ENCODE results near the gene PXK. TPM values are rescaled to one million over a fixed set of nuclear protein-coding genes. Genes with fewer than 3 reads are reported as not detected.

PXK gene
- total and polyA plus RNA-seq, 2 donors (not counting 1 experiment from before 2014, with no cell fraction given): 54.6 to 65.2 TPM

- Histone ChIP-seq H3K27ac (ENCODE audit: insufficient read depth, low read length) (no peak overlapping the region), H3K4me2 (ENCODE audit: extremely low read depth, insufficient read depth, low read length) (no peak overlapping the region), H3K9ac (ENCODE audit: insufficient read depth, low read length) (no peak overlapping the region), H3K9me3 (ENCODE audit: control insufficient read depth, insufficient read depth, low read depth, low read length) (no peaks in the 10 kb centered on the region), H3K79me2 (ENCODE audit: control insufficient read depth, insufficient read depth, low read length) (no peaks in the 10 kb centered on the region), H3K4me1 (ENCODE audit: control insufficient read depth, extremely low read depth, insufficient read depth, low read length) (peaks cover 3% of the 10 kb centered on the region), H3K4me3 (replicated peaks in 1 of 4; ENCODE audit: control extremely low read depth in 1 of 4, insufficient read depth in 1 of 4, low read depth in 3 of 4, low read length in 4 of 4) (no peak overlapping the region), H4K20me1 (ENCODE audit: control insufficient read depth, extremely low read depth, insufficient read depth, low read length) (no peaks in the 10 kb centered on the region), H3K36me3 (ENCODE audit: control insufficient read depth, insufficient read depth, low read length) (peaks cover 2% of the 10 kb centered on the region), H2AFZ (ENCODE audit: low read length) (no peak overlapping the region), H3K27me3 (ENCODE audit: control insufficient read depth, insufficient read depth, low read length) (no peaks in the 10 kb centered on the region)
- no peak for DNase-seq (ENCODE audit: low read depth in 2 of 2)
- TF ChIP-seq CTCF (conservative IDR thresholded peaks at IDR 0.05 in 1 of 2, IDR thresholded peaks at IDR 0.05 in 1 of 2; ENCODE audit: low read depth in 1 of 2, low read length in 2 of 2) (no peak), EZH2 (IDR thresholded peaks at IDR 0.05; ENCODE audit: low read length, missing control alignments) (no peak)
Measured at GRCh38 chr3:58408906-58409305, 76.2 kb downstream of the PXK start.

- Histone ChIP-seq H3K79me2 (ENCODE audit: control insufficient read depth, insufficient read depth, low read length) (no peaks in the 10 kb centered on the region), H3K4me3 (replicated peaks in 1 of 4; ENCODE audit: control extremely low read depth in 1 of 4, insufficient read depth in 1 of 4, low read depth in 3 of 4, low read length in 4 of 4) (no peak overlapping the region)
Measured at GRCh38 chr3:58409663-58410062, 77.0 kb downstream of the PXK start.

GRCh38 chr3:58411036-58411435 lies 78.3 kb downstream of the PXK start:
- Histone ChIP-seq H3K79me2 (ENCODE audit: control insufficient read depth, insufficient read depth, low read length) (no peaks in the 10 kb centered on the region), H3K4me3 (replicated peaks in 1 of 4; ENCODE audit: control extremely low read depth in 1 of 4, insufficient read depth in 1 of 4, low read depth in 3 of 4, low read length in 4 of 4) (no peak overlapping the region), H3K27me3 (ENCODE audit: control insufficient read depth, insufficient read depth, low read length) (no peaks in the 10 kb centered on the region), H3K9ac (ENCODE audit: insufficient read depth, low read length) (no peak overlapping the region), H3K27ac (ENCODE audit: insufficient read depth, low read length) (no peak overlapping the region), H3K9me3 (ENCODE audit: control insufficient read depth, insufficient read depth, low read depth, low read length) (no peaks in the 10 kb centered on the region), H4K20me1 (ENCODE audit: control insufficient read depth, extremely low read depth, insufficient read depth, low read length) (no peaks in the 10 kb centered on the region), H3K4me1 (ENCODE audit: control insufficient read depth, extremely low read depth, insufficient read depth, low read length) (no peaks in the 10 kb centered on the region), H2AFZ (ENCODE audit: low read length) (no peak overlapping the region), H3K36me3 (ENCODE audit: control insufficient read depth, insufficient read depth, low read length) (peaks cover 2% of the 10 kb centered on the region), H3K4me2 (ENCODE audit: extremely low read depth, insufficient read depth, low read length) (no peak overlapping the region)
- TF ChIP-seq EZH2 (IDR thresholded peaks at IDR 0.05; ENCODE audit: low read length, missing control alignments): no peak
- no peak for TF ChIP-seq CTCF (conservative IDR thresholded peaks at IDR 0.05 in 1 of 2, IDR thresholded peaks at IDR 0.05 in 1 of 2; ENCODE audit: low read depth in 1 of 2, low read length in 2 of 2)
- no peak for DNase-seq (ENCODE audit: low read depth in 2 of 2)

More at GRCh38 chr3:58409663-58410062, 77.0 kb downstream of the PXK start:
- H3K27me3 ChIP-seq (ENCODE audit: control insufficient read depth, insufficient read depth, low read length): no peaks in the 10 kb centered on the region
- DNase-seq (ENCODE audit: low read depth in 2 of 2): no peak
- H3K4me2 ChIP-seq (ENCODE audit: extremely low read depth, insufficient read depth, low read length): no peak overlapping the region
- no peak overlapping the region for H3K9ac ChIP-seq (ENCODE audit: insufficient read depth, low read length)
- peaks cover 2% of the 10 kb centered on the region for H3K36me3 ChIP-seq (ENCODE audit: control insufficient read depth, insufficient read depth, low read length)
- H4K20me1 ChIP-seq (ENCODE audit: control insufficient read depth, extremely low read depth, insufficient read depth, low read length): no peaks in the 10 kb centered on the region
- H3K27ac ChIP-seq (ENCODE audit: insufficient read depth, low read length): no peak overlapping the region
- no peaks in the 10 kb centered on the region for H3K9me3 ChIP-seq (ENCODE audit: control insufficient read depth, insufficient read depth, low read depth, low read length)
- TF ChIP-seq EZH2 (IDR thresholded peaks at IDR 0.05; ENCODE audit: low read length, missing control alignments) (no peak), CTCF (conservative IDR thresholded peaks at IDR 0.05 in 1 of 2, IDR thresholded peaks at IDR 0.05 in 1 of 2; ENCODE audit: low read depth in 1 of 2, low read length in 2 of 2) (no peak)
- H2AFZ ChIP-seq (ENCODE audit: low read length): no peak overlapping the region
- H3K4me1 ChIP-seq (ENCODE audit: control insufficient read depth, extremely low read depth, insufficient read depth, low read length): no peaks in the 10 kb centered on the region

Measured in fibroblast of lung (primary cell).